H1 (cell line): ENCODE results near the gene DAP. TPM values are rescaled to one million over a fixed set of nuclear protein-coding genes. Genes with fewer than 3 reads are reported as not detected.

Source experiments
- ASH2L ChIP-seq: fragments of 200-600, 300-600 bp; sonication (generic); IDR thresholded peaks from one replicate; pipeline ENCODE4 v1.7.1; 2017; ENCODE audit warnings: low read length
- GABPA ChIP-seq: IDR thresholded peaks from 2 replicates; pipeline ENCODE4 v1.6.1; 2011; ENCODE audit warnings: mild to moderate bottlenecking, low read length, moderate library complexity, borderline replicate concordance; ENCODE audit not compliant: insufficient read depth
- NANOG ChIP-seq: IDR thresholded peaks from 2 replicates; pipeline ENCODE4 v1.6.1; 2011; ENCODE audit warnings: low read length, low read depth, mild to moderate bottlenecking, inconsistent platforms; ENCODE audit not compliant: insufficient read depth, poor library complexity, severe bottlenecking
- polyA plus RNA-seq, 7 experiments: library from polyadenylated mRNA; depleted of rRNA in 3 of 7; stranded (reverse) in 5 of 7; unstranded in 2 of 7; fragments of >200 nt in 5 of 7; fragments of 200-250 nt in 2 of 7; gene quantifications; 1 replicate in 5 of 7; 2 replicates in 1 of 7; 4 replicates in 1 of 7; pipeline versions ENCODE4 v1.2.1 to v1.2.3, GENCODE V29; 2011 to 2013; ENCODE audit warnings: missing spikeins in 2 of 7, mixed read lengths in 2 of 7
- total RNA-seq: library from RNA; stranded (reverse); fragmentation: NEBNext Ultra II Directional; extraction: Animal tissue kit (Norgen Biotek cat#: 25700); gene quantifications from 2 replicates; pipeline ENCODE4 v1.2.1, GENCODE V29; 2021

Gene DAP
- total and polyA plus RNA-seq, 2 of the 8 experiments (the other 6 are each of a cell fraction or from before 2014, with no cell fraction given), result 26.2 to 44.4 TPM

DNA sequence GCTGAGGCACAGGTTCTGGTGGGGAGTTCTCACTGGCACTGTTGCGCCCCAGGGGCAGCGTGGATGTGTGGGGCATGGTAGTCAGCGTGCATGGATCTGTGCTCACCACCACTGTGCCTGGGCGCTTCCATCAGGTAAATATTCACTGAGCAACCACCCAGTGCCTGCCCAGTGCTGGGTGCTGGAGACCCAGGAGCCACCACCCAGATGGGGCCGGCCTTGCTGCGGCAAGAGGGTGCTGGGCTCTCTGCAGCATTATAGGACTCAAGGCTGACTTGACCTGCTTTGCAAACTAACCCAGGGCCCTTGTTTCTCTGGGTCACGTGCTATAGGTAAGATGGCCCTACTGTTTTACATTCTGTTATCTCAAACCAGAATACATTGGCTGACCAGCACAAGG is 60.5 kb downstream of the DAP start (continued):
- no peak for TF ChIP-seq GABPA
- no peak for TF ChIP-seq ASH2L
- TF ChIP-seq NANOG, result no peak
